Hippocampal formation (tissue), 2 donors: ENCODE data around the gene RAD1.
"Not testable (repeated sequence)": the region's sequence is repeated elsewhere in the genome, so short reads cannot be mapped to it uniquely, and the experiment has no call there.

Source experiments
- DNase-seq, 2 donors: peaks; one replicate each; lab custom pipeline; 2025; lab: John Stamatoyannopoulos, UW

RAD1 gene, protein sequence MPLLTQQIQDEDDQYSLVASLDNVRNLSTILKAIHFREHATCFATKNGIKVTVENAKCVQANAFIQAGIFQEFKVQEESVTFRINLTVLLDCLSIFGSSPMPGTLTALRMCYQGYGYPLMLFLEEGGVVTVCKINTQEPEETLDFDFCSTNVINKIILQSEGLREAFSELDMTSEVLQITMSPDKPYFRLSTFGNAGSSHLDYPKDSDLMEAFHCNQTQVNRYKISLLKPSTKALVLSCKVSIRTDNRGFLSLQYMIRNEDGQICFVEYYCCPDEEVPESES

DNA sequence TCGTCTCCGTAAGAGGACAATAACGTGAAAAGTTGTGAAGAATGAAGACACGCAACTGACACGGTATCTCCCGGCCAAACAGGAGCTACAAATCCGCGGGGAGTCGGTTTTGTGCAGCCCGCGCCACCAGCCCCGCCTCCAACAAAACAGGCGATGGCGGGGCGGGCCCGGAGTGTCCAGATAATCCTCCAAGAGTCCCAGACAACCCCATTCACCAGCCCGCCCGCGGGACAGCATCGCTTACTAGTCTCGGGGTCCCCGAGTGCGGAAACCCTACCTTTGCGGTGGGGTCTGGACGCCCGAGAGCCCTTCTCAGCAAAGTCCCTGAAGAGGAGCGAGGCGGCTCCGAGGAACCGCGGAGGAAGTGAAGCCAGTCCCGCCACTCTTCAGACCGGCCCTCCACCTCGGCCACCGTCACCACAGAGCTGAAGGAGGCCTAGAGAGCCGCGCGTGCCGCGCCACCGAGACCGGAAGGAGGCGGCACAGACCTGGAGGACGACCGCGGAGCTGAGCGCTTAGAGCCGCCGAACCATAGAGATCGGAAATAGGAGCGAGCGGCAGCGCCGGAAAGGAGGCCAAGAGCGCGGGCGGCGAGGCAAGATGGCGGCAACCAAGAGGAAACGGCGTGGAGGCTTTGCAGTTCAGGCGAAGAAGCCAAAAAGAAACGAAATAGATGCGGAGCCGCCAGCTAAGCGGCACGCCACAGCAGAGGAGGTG is at the start of gene RAD1, which contains the start of gene BRIX1:
Gene RAD1 (minus strand): TSS at position 366 of the 717 bp plus-strand sequence. CDS start 612 bp downstream, outside the sequence.
Gene BRIX1 (plus strand): TSS at position 573 of the 717 bp plus-strand sequence. CDS start 28 bp downstream, at position 601.
- DNase-seq = peak; percentile 97 to 99

DNA sequence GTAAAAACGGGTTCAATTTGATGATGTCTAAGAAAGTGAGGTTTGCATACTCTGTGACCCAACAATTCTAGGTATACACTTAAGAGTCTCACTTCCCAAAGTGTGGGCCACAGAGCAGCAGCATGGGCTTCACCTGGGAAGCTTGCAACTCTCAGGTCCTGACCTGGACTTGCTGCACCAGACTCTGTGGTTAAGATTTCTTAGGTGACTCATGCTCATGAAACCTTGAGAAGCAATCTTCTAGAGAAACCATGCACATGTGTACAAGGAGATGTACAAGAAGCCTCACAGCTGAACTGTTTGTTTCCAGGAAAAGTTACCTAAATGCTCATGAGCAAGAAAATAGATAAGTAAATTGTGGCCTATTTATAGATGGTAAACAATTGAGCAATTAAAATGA is 44.0 kb upstream of the RAD1 start:
- no peak for DNase-seq

DNA sequence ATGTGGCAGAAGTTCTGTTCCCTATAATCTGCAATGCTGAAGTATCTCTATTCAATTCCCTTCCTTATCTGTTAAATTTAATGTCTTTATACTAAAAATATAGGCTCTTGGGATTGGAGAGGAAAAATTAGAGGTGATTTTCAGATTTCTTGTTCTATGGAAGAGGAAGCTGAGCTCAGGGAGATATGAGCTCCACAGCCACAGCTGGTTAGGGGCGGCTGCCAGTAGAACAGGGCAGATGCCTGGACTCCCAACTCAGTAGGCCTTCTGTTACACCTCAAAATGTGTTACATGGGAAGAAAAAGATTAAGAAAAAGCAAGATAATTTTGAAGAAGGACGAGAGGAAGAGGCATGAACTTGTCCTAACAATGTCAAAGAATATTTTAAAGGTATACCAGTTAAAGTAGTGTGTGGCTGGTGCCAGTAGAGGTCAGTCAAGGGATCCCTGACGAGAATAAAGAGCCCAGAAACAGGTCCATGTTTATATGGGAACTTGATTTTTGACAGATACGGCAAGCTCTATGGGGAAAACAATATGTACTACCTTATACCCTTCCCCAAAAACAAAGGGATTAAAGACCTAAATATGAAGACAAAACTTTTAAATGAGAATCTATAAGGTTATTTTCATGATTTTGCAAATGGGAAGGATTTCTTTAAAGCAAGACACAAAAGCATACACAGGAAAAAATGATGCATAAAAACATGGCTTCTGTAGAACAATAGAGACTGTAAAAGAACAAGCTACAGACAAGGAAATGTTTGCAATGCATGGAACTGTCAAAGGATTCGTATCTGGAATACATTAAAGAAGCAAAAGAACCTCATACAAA is 42.8 kb upstream of the RAD1 start:
- DNase-seq = no peak

DNA sequence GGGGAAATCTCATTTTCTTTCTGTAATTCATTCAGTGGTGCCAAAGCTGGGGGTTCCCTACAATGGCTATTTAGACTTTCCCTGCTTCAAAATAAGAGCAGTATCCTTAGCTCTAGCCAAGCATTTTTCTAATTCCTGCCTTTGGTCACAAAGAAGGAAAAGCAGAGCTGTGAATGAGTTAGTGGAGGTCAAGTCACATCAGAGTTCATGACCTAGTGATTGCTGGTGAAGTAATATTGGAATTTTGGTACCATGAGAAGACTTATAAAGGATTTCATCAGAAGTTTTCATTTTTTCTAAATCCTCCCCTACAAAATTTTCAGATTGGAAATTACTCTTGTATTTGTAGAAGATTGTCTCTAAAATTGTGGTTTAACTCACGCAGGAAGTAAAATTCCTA is 42.0 kb upstream of the RAD1 start:
- DNase-seq = no peak

DNA sequence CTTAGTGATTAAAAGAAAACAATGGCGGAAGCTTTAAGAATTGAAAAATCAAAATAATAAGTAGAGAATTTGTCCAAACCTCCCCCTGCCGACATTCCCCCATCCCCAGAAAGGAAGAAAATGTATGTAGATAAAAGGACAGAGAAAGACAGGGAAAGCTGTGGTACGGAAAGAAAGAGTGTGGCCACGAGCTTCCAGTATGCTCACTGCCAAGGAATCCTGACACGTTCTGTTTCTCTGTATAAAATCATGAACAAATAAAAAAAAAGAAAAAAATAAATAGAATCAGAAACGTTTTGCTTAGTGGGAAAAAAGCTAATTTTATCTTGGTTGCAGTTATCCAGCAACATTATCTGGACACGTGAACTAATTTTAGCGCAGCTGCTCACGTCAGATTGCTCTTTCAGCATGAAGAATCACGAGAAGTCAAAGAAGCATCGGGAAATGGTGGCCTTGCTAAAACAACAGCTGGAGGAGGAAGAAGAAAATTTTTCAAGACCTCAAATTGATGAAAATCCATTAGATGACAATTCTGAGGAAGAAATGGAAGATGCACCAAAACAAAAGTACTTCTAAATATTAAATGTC is 29.2 kb upstream of the RAD1 start:
- DNase-seq = no peak

DNA sequence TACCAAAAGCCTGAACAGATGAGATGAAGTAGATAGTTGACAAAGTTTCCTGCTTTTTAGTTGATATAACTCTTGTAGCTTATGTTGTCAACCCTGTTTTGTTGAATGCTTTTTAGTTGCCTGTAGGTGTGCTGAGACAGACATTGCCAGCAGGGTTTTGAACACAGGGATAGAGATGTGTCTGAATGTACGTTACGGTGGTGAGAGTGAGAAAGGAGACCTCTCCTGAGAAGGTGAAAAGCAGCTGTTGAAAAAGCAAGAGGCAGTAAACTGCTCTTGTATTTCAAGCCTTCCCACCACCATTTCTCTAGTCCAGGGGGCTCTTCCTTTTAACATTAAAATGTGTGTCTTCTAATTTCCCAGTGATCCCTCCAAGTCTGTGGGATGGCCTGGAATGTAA is 28.7 kb upstream of the RAD1 start:
- no peak for DNase-seq

DNA sequence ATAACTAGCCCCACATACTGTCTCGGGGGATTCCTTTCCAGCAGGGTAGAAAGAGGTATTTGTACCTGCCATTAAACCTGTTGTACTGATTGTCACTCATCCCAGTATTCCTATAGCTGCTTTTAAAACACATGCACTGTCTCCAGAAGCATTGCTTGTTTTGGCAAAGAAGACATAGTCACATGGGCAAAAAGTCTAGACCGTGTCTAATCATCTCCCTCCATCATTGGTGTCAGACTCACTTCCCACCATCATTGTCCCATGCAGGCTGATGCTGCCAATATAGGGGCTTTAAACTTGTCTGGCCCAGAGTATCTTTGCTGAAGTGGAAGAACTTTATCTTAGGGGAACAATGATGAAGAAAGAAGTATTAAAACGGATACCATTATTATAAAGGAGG is 26.6 kb upstream of the RAD1 start:
- DNase-seq = no peak

DNA sequence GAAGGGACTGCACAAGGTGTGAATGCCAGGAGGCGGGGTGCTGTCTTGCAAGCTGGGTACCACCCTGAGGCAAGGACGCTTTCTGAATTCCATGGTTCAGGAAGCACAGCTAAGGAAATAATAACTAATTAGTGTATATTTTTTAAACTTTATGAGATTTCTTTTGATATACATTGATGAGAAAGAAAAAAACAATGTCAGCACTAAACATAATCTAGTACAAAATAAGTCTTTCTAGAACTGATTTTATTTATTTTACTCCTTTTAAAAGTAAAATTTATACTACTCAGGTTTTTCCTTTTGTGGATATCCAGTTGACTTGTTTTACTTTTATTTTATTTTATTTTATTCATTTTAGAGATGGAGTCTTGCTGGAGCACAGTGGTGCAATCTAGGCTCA is 17.6 kb upstream of the RAD1 start:
- DNase-seq = no peak

DNA sequence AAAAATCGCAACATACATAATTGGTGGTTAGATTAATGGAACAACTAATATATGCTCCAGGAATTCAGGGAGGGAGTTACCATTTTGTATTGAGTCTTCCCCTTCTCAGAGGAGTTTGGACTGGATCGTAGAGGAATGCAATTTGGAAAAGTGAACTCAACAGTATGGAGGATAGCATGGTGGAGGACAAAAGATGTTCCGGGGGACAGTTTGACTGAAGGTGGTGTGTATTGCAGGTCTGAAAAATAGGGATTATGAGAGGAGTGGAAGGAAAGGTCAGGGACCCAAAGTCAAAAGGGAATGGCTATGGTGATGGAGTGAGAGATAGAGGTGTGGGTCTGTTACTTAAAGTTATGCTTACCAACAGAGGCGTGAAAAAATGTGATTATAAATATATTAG is 15.6 kb upstream of the RAD1 start:
- DNase-seq = no peak

DNA sequence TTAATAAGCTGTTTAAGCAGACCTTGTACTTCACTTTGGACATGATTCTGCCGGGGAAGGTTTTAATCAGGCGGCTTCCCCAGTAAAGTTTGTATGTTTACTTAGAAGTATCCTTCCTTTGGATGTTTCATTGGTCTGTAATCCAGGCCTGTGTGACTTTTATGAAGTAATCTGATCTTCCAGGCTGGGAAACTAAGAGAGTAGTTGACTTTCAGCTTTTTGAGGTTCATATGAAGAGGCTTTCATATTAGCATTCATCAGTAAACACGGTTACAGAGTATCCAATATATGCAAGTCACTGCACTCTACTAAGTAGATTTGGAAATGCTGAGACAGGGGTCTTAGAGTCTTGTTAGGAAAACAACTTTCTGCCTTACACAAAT is 15.1 kb upstream of the RAD1 start:
- DNase-seq = no peak

DNA sequence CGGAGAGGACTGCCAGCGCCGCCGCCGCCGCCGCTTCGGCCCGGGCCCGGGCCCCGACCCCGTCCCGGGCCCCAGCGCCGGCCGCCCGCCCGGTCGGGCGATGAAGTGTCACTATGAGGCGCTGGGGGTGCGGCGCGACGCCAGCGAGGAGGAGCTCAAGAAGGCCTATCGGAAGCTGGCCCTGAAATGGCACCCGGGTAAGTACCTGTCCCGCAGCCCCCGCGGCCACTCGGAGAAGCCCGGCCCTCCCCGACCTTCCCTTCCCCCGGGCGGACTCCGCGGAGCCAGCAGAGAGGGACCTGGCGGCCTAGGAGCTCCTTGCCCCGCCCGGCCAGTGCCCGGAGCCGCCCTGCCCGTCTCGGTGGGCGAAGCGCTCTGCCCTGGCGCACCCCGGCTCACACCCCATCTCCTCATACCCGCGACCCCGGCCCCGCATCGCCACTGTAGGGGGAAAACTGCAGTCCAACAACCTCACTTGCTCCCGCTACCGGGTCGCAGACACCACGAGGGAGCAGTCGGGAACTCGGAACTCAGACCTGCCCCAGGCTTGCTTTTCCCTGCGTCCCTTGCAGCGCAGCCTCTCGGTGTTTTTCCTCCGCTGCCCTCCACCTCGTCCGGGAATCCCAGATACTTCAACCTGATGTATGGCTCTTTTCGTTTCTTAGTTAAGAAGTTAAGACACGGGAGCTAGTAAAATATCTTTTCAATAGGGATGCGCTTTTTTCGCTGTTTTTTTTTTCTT is 14.6 kb upstream of the RAD1 start:
- peak; percentile 55 to 68 for DNase-seq

DNA sequence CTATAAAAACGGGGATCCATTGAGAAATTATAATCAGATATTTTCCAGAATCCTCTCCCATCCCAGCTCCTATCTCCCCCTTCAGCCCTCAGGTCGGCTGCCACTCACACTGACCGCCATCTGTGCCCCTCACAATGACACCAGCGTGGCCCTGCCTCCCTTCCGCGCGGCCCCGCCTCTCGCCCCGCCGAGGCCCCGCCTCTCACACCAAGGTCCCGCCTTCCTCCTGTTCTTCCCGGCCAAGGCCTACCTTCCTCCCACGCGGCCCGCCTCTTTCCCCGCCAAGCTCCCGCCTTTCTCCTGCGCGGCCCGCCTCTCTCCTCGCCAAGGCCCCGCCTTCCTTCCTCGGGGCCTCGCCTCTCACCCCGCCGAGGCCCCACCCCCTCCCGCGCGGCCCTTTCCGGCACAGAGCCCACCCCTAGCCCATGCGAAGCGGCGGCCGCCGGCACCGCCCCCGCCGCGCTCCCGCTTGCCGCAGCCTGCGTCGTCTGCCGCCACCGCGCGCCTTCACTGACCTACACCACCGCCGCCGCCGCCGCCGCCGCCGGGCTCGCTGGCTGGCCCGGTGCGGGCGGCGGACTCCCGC is 13.9 kb upstream of the RAD1 start, which contains the start of gene DNAJC21:
Gene DNAJC21 (plus strand): TSS at position 426 of the 586 bp plus-strand sequence. CDS start 261 bp downstream, outside the sequence.
- peak; percentile 98 to 99 for DNase-seq

DNA sequence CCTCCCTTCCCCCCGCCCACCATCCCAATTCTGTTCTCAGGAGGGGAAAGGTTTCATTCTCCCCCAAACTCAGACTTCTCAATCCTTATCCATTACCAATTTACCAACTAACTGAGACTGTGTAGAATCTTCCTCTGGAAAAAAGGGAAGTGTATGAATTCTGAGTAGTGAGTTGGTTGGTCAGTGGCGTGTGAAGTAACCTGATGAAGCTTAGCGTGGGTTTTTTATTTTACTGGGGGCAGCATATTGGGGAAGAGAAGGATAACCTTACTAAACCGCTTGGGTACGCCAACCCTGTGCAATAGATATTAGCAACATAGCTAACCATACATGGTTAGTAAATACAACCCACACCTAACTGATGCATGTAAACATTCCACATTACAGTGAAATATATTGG is 13.0 kb upstream of the RAD1 start:
- no peak for DNase-seq

DNA sequence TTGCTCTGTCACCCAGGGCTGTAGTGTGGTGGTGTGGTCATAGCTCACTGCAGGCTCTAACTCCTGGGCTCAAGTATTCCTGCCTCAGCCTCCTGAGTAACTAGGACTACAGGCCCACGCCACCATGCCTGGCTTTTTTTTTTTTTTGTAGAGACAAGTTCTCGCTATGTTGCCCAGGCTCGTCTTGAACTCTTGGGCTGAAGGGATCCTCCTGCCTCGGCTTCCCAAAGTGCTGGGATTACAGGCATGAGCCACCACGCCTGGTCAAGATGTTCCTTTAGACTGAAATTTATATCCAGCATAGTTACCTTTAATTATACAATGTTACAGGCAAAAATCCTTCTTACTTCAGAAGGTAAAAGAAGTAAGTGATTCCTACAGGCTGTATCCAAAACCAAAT is 12.5 kb upstream of the RAD1 start:
- no peak for DNase-seq

DNA sequence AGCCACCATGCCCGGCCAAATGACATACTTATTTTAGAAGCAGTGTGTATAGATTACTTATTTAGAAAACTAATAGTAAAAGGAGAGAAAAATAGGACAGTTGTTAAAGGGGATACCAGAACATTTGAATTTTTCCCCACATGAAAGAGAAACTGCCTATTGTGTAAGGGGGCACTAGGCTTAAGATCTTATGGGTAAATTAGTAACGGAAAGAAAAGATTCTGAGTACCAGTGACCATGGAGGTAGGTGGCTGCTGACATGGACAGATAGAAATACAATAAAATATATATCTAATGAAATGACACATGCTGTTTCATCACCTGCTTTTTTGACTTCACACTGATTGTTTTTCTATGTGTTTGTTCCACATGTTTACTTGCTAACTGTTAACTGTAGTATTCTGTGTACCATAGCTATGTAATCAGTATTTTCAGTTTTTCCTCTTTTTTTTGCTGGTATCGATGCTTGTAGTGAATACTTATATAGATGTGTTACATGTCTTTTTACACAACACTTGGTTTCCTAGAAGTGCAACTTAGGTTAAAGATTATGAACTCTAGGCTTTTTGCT is 11.1 kb upstream of the RAD1 start:
- no peak for DNase-seq

DNA sequence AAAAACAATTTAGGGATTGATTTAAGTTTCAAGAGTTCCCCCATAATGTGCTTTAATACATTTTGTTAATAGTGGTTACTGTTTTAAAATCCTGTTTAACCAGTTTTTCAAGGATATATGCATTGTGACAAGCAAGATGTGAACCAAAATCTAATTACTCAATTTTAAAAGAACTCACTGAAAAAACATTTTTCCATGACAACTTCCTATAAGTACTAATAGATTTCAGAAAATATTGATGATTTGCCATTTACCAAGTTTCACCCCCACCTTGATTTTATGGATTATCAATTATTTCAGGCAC is 9.1 kb upstream of the RAD1 start:
- DNase-seq = no peak

DNA sequence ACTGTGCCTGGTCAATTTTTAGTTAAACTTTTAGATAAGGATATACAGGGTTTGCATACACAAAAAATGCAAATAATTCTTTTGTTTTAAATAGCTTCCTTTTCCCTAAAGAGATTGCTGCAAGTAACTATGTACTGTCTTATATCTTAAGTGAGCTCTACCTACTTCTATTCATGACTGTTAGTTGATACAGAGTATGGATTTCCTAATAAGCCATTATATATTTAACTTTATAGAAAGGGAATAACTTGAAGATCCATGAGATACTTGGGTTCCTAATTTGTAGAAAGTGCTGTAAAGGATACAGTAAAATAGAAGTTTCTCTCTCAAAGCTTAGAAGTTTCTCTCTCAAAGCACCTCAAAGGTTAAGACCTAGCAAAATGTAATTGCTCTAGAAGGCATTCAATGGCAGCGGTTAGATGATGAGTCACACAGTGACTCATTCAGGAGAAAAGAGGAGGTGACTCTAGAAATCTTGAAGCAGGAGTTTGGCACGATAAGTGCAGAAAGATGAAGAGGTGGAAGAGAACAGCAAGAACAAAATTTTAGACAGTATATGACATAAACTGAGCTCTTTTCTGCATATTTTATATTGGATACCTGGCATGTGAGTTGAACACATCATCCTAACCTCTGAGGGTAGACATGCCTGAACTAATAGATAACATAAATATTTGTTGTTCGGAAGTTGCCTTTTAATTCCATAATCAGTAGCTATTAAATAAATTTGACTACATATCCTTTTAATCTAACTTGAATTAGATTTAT is 8.6 kb upstream of the RAD1 start:
- no peak for DNase-seq

DNA sequence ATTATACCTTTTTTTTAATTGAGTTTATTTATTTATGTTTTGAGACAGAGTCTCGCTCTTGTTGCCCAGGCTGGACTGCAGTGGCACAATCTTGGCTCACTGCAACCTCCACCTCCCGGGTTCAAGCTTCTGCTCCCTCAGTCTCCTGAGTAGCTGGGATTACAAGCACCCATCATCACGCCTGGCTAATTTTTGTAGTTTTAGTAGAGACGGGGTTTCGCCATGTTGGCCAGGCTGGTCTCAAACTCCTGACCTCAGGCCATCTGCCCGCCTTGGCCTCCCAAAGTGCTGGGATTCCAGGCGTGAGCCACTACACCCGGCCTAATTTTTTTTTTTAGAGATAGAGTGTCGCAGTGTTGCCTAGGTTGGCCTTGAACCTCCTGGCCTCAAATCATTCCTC is 8.0 kb upstream of the RAD1 start:
- not testable (repeated sequence) for DNase-seq

DNA sequence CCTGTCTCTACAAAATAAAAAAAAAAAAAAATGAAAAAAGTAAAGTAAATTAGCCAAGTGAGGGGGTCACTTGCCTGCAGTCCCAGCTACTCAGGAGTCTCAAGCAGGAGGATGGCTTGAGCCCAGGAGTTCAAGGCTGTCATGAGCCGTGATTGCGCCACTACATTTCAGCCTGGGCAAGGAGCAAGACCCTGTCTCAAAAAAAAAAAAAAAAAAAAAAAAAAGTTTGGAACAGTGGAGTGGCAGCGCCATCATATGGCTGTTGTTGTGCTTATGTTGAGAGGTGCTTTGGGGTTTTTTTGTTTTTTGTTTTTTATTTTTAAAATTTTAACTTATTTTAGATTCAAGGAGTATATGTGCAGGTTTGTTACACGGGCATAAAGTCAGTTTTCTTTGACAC is 3.8 kb upstream of the RAD1 start:
- DNase-seq = no peak

DNA sequence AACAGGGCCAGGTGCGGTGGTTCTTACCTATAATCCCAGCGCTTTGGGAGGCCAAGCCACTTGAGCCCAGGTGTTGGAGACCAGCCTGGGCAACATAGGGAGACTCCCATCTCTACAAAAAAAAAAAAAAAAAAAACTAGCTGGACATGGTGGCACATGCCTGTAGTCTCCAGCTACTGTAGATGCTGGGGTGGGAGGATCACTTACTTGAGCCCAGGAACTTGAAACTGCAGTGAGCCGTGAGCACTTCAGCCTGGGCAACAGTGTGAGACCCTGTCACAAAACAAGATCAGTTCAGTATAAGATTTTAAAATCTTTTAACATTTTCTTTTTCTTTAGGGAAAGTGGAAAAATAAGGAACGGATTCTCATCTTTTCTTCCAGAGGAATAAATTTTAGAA is 2.7 kb upstream of the RAD1 start:
- no peak for DNase-seq
